WERI-Rb-1 (cell line): ENCODE measurements around the gene RUNX2.

Source experiments
- DNase-seq: peaks from one replicate; pipeline ENCODE4 v3.0.0-alpha.2; 2020
- H3K27ac ChIP-seq: fragments of 250-450 bp; sonication (Bioruptor Pico); 2 replicates; pipeline ENCODE4 v1.5.1; 2020; ENCODE audit warnings: mild to moderate bottlenecking, moderate library complexity
- H3K27me3 ChIP-seq: fragments of 250-450 bp; sonication (Bioruptor Pico); 2 replicates; pipeline ENCODE4 v1.5.1; 2021; ENCODE audit warnings: mild to moderate bottlenecking, low read depth, moderate library complexity; ENCODE audit not compliant: insufficient read depth, severe bottlenecking
- H3K36me3 ChIP-seq: fragments of 250-450 bp; sonication (Bioruptor Pico); 2 replicates; pipeline ENCODE4 v1.5.1; 2020; ENCODE audit warnings: mild to moderate bottlenecking, moderate library complexity
- H3K4me3 ChIP-seq: 2 replicates; pipeline ENCODE4 v1.5.1; 2011; ENCODE audit warnings: low read depth, mild to moderate bottlenecking, control low read depth, low read length
- H3K9me3 ChIP-seq: fragments of 250-450 bp; sonication (Bioruptor Pico); 2 replicates; pipeline ENCODE4 v1.5.1; 2021; ENCODE audit warnings: mild to moderate bottlenecking, moderate library complexity; ENCODE audit not compliant: severe bottlenecking
- CTCF ChIP-seq: IDR thresholded peaks from 2 replicates; pipeline ENCODE4 v1.5.1; 2011; ENCODE audit warnings: low read depth, mild to moderate bottlenecking, control low read depth, inconsistent platforms, low read length

The RUNX2 gene

GRCh38 chr6:45450831-45451230, 122.7 kb downstream of the RUNX2 start:
- Histone ChIP-seq H3K9me3 (no peaks in the 10 kb centered on the region), H3K27me3 (no peaks in the 10 kb centered on the region), H3K36me3 (no peaks in the 10 kb centered on the region), H3K27ac (no peak overlapping the region), H3K4me3 (no peak overlapping the region)
- TF ChIP-seq CTCF: no peak
- DNase-seq: no peak

GRCh38 chr6:45454008-45454911, 126.1 kb downstream of the RUNX2 start:
- Histone ChIP-seq H3K36me3 (no peaks in the 10 kb centered on the region), H3K27ac (no peak overlapping the region), H3K27me3 (no peaks in the 10 kb centered on the region), H3K4me3 (no peak overlapping the region), H3K9me3 (no peaks in the 10 kb centered on the region)
- no peak for DNase-seq
- TF ChIP-seq CTCF: no peak

- Histone ChIP-seq H3K27me3 (no peaks in the 10 kb centered on the region), H3K27ac (no peak overlapping the region), H3K4me3 (no peak overlapping the region), H3K9me3 (no peaks in the 10 kb centered on the region), H3K36me3 (no peaks in the 10 kb centered on the region)
- no peak for DNase-seq
- TF ChIP-seq CTCF: no peak
Measured at GRCh38 chr6:45455408-45455807, 127.3 kb downstream of the RUNX2 start.

- H3K9me3 ChIP-seq: no peaks in the 10 kb centered on the region
- H3K4me3 ChIP-seq: no peak overlapping the region
- no peaks in the 10 kb centered on the region for H3K27me3 ChIP-seq
- H3K36me3 ChIP-seq: no peaks in the 10 kb centered on the region
- H3K27ac ChIP-seq: no peak overlapping the region
- no peak for TF ChIP-seq CTCF
- no peak for DNase-seq
Measured at GRCh38 chr6:45457141-45457540, 129.0 kb downstream of the RUNX2 start.

- H3K27ac ChIP-seq: no peak overlapping the region
- no peak for TF ChIP-seq CTCF
- no peak overlapping the region for H3K4me3 ChIP-seq
- H3K27me3 ChIP-seq: no peaks in the 10 kb centered on the region
- no peaks in the 10 kb centered on the region for H3K9me3 ChIP-seq
- DNase-seq: no peak
- no peaks in the 10 kb centered on the region for H3K36me3 ChIP-seq
Measured at GRCh38 chr6:45458672-45459071, 130.5 kb downstream of the RUNX2 start.

GRCh38 chr6:45460166-45460565, 132.0 kb downstream of the RUNX2 start:
- no peak for TF ChIP-seq CTCF
- H3K9me3 ChIP-seq: no peaks in the 10 kb centered on the region
- no peaks in the 10 kb centered on the region for H3K36me3 ChIP-seq
- no peak for DNase-seq
- H3K27me3 ChIP-seq: no peaks in the 10 kb centered on the region
- no peak overlapping the region for H3K27ac ChIP-seq
- no peak overlapping the region for H3K4me3 ChIP-seq
